Neural crest cell (in vitro differentiated cells): ENCODE measurements around the gene ITGAL. TPM values are rescaled to one million over a fixed set of nuclear protein-coding genes. Genes with fewer than 3 reads are reported as not detected.

Source experiments
- DNase-seq: peaks from one replicate; pipeline ENCODE4 v3.0.0; 2021; ENCODE audit warnings: low read depth, mixed read lengths, low spot score
- H3K27ac Mint-ChIP-seq: one replicate; pipeline ENCODE4 v1.8.0; 2021; ENCODE audit warnings: mild to moderate bottlenecking, mixed read lengths; ENCODE audit not compliant: unreplicated experiment
- H3K27me3 Mint-ChIP-seq: 2 replicates; pipeline ENCODE4 v1.8.0; 2021; ENCODE audit warnings: low read depth, mild to moderate bottlenecking, mixed read lengths
- H3K36me3 Mint-ChIP-seq: 2 replicates; pipeline ENCODE4 v1.8.0; 2021; ENCODE audit warnings: low read depth, mild to moderate bottlenecking, mixed read lengths
- H3K4me1 Mint-ChIP-seq: 2 replicates; pipeline ENCODE4 v1.8.0; 2021; ENCODE audit warnings: mixed read lengths
- H3K4me3 Mint-ChIP-seq: one replicate; pipeline ENCODE4 v1.8.0; 2021; ENCODE audit warnings: mild to moderate bottlenecking, mixed read lengths
- H3K9me3 Mint-ChIP-seq: 2 replicates; pipeline ENCODE4 v1.8.0; 2021; ENCODE audit warnings: mixed read lengths
- total RNA-seq: library from RNA; stranded (reverse); gene quantifications from 2 replicates; pipeline ENCODE4 v1.2.1, GENCODE V29; 2021
- TF ChIP-seq, protein P1 (sequence below): fragments of 200-600 bp; sonication (generic); conservative IDR thresholded peaks from 2 replicates; pipeline ENCODE4 v1.5.0; 2021; ENCODE audit warnings: antibody characterized with exemption, mild to moderate bottlenecking

The ITGAL gene
- total RNA-seq, 1 donor from 2014 or later: not detected

DNA sequence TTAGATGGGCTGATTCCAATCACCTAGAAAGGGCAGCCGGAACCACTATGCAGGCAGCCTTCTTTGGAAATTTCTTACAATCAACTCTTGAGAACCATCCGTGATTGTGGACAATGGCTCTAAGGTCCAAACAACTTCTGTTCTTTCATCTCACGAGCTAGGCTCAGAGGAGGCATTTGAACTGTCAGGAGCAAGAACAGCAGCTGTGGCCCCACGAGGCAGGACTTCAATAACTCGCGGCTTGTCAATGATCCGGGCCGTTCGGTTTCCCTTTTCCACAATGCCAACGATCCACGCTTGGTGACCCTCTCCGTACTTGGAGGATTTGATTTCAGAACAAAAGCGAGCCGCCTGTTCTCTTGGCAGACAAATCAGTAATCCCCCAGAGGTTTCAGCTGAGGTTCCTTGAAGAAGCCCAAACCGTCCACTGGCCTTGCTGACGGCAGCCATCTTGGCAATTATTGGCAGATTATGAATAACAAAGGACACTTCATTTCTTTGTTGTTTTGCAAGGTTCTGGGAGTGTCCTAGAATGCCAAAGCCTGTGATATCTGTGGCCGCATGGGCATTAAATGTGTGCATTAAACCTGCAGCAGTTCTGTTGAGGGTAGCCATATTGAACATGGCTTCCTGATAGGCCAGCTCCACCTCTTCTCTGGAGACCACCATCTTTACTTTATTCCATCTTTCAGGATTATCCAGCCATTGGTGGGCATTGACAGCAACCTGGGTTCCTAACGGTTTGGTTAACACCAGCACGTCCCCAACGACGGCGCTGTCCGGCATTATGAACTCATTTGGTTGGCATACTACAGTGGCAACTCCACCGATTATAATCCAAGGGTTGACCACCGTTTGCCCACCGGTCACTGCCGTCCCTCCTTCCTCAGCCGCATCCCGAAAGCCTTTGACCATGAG, 28.1 kb upstream of the ITGAL start:
- DNase-seq: no peak
- no peaks in the 10 kb centered on the region for H3K9me3 Mint-ChIP-seq
- peak overlapping the region; percentile 43 for H3K27ac Mint-ChIP-seq
- H3K36me3 Mint-ChIP-seq: peaks cover 15% of the 10 kb centered on the region
- peaks cover 31% of the 10 kb centered on the region for H3K4me1 Mint-ChIP-seq
- peaks cover 2% of the 10 kb centered on the region for H3K27me3 Mint-ChIP-seq
- TF ChIP-seq, protein P1, sequence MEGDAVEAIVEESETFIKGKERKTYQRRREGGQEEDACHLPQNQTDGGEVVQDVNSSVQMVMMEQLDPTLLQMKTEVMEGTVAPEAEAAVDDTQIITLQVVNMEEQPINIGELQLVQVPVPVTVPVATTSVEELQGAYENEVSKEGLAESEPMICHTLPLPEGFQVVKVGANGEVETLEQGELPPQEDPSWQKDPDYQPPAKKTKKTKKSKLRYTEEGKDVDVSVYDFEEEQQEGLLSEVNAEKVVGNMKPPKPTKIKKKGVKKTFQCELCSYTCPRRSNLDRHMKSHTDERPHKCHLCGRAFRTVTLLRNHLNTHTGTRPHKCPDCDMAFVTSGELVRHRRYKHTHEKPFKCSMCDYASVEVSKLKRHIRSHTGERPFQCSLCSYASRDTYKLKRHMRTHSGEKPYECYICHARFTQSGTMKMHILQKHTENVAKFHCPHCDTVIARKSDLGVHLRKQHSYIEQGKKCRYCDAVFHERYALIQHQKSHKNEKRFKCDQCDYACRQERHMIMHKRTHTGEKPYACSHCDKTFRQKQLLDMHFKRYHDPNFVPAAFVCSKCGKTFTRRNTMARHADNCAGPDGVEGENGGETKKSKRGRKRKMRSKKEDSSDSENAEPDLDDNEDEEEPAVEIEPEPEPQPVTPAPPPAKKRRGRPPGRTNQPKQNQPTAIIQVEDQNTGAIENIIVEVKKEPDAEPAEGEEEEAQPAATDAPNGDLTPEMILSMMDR: no peak
- H3K4me3 Mint-ChIP-seq: peak overlapping the region; percentile 94

DNA sequence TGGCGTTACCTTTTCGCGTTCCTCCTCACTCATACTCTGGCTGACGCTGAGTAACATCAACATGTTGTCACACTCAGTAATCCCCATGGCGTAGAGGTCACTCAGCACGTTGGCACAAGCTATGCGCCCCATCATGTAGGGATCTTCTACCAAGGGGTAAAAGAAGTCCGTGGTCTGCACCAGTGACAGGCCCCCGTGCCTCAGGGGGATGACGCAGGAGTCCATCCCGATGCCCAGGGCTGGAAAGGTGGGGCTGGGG, 27.5 kb upstream of the ITGAL start:
- no peaks in the 10 kb centered on the region for H3K9me3 Mint-ChIP-seq
- H3K4me1 Mint-ChIP-seq: peaks cover 31% of the 10 kb centered on the region
- TF ChIP-seq, protein P1: no peak
- H3K36me3 Mint-ChIP-seq: peaks cover 15% of the 10 kb centered on the region
- H3K27me3 Mint-ChIP-seq: peaks cover 2% of the 10 kb centered on the region
- H3K4me3 Mint-ChIP-seq: peak overlapping the region; percentile 94
- H3K27ac Mint-ChIP-seq: peak overlapping the region; percentile 43
- DNase-seq: no peak

DNA sequence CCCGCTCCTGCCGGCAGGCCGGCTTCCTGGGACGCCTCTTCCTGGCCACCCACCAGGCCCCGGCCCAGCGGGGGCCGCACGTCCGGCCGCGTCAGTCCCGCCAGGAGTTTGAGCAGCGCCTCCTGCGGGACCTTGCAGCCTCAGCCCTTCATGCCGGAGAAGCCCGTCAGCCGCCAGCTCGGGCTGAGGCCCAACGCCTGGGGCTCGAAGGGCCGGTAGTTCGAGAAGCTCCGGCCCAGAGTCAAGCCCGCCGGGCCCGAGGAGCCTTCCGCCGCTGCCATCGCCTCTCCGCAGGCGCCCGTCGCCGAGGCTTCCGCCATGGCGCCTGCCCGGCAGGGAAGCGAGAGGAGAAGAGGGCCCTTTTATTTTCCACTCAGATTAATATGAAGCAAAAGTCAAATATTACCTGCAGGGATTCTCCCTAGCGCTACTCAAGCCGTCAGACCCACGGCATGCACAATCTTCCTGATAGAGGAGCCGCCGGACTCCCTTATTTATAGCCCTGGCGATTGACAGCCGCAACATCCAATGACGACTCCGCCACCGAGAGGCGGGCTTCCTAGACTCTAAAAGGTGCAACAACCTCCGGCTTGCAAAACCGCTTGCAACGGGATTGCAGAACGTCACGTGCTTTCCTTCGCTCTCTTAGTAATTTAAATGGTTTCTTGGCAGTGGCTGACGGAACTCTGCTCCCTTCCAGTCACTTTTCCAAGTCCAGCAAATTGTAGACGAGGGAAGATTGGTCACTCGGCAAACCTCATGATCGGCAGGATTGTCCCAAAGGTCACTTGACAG, 26.9 kb upstream of the ITGAL start, which contains the start of gene SEPHS2:
Gene SEPHS2, minus strand, starts transcription at position 467 of the 795 bp plus-strand sequence. Its CDS starts 147 bp downstream, at position 320.
- TF ChIP-seq, protein P1: peak; percentile 55
- peak within 1 kb of the TSS; percentile 94 for H3K4me3 Mint-ChIP-seq
- peaks cover under 1% of the 10 kb centered on the region for H3K27me3 Mint-ChIP-seq
- DNase-seq: peak; percentile 97
- H3K4me1 Mint-ChIP-seq: peaks cover 31% of the 10 kb centered on the region
- H3K9me3 Mint-ChIP-seq: no peaks in the 10 kb centered on the region
- peak within 1 kb of the TSS; percentile 92 for H3K27ac Mint-ChIP-seq
- peaks cover 15% of the 10 kb centered on the region for H3K36me3 Mint-ChIP-seq

DNA sequence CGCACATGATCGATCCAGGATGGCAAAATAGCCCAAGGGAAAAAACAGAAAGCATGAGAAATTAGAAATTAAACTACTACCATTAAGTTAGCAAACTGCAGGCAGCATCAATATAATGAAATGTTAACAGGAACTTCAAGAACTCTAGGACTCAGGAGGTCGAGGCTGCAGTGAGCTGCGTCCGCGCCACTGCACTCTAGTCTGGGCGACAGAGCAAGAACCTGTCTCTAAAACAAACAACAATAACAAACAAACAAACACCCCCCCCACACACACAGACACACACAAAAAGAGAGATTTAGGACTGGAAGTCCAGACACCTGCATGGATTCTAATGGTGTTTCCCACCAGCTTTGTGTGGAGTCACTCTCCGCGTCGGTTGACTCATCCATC, 26.3 kb upstream of the ITGAL start:
- TF ChIP-seq, protein P1: no peak
- Mint-ChIP-seq H3K27ac (peak overlapping the region; percentile 92), H3K4me3 (peak overlapping the region; percentile 94)

DNA sequence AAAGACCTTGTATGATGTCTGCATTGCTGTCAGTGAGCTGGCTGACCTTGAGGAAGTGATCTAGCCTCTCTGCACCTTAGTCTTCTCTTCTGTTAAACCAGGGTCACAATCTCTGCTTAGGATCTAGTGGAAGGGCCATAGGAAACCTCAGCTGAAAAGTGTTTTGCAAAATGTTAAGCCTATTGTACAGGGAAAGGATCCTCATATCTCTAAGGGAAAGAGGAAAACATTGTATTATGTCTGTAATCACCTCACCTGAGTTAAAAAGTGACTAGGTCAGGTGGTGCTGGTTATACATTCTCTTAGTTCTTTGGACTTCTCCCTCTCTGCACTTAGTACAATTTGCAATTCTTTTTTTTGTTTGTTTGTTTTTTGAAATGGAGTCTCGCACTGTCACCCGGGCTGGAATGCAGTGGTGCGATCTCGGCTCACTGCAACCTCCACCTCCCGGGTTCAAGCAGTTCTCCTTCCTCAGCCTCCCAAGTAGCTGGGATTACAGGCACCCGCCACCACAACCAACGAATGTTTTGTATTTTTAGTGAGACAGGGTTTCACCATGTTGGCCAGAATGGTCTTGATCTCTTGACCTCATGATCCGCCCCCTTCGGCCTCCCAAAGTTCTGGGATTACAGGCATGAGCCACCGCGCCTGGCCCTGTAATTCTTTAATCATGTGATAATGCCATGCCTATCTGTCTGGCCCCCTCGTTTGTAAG, 24.9 kb upstream of the ITGAL start:
- TF ChIP-seq, protein P1: no peak
- no peak for DNase-seq
- no peaks in the 10 kb centered on the region for H3K27me3 Mint-ChIP-seq
- peaks cover 15% of the 10 kb centered on the region for H3K36me3 Mint-ChIP-seq
- no peak overlapping the region for H3K27ac Mint-ChIP-seq
- H3K4me3 Mint-ChIP-seq: peak overlapping the region; percentile 35
- H3K4me1 Mint-ChIP-seq: peaks cover 31% of the 10 kb centered on the region
- no peaks in the 10 kb centered on the region for H3K9me3 Mint-ChIP-seq

More for the DNA sequence above, 26.3 kb upstream of the ITGAL start:
- no peaks in the 10 kb centered on the region for H3K9me3 Mint-ChIP-seq
- DNase-seq: no peak
- H3K27me3 Mint-ChIP-seq: no peaks in the 10 kb centered on the region
- H3K36me3 Mint-ChIP-seq: peaks cover 15% of the 10 kb centered on the region
- peaks cover 31% of the 10 kb centered on the region for H3K4me1 Mint-ChIP-seq
